ENCODE results near the gene IL22. TPM values are rescaled to one million over a fixed set of nuclear protein-coding genes. Genes with fewer than 3 reads are reported as not detected.
A peak's percentile ranks its signal among the peaks of the same experiment; 100 is the strongest.

Gene IL22
- total and polyA plus RNA-seq, 2 donors (not counting 1 experiment from before 2014, with no cell fraction given), result not detected

GRCh38 chr12:68225576-68226476 lies 27.6 kb downstream of the IL22 start, which contains the start of gene IL26:
TSS of gene IL26 (minus strand) at chr12:68225810. CDS start at chr12:68225756, 54 bp downstream.
- no peak for DNase-seq (ENCODE audit: low read depth in 2 of 2)
- H3K36me3 ChIP-seq (ENCODE audit: control insufficient read depth, insufficient read depth, low read length), result no peaks in the 10 kb centered on the region
- no peaks in the 10 kb centered on the region for H3K79me2 ChIP-seq (ENCODE audit: control insufficient read depth, insufficient read depth, low read length)
- H4K20me1 ChIP-seq (ENCODE audit: control insufficient read depth, extremely low read depth, insufficient read depth, low read length), result no peaks in the 10 kb centered on the region
- no peak within 1 kb of the TSS for H2AFZ ChIP-seq (ENCODE audit: low read length)
- H3K9ac ChIP-seq (ENCODE audit: insufficient read depth, low read length), result no peak within 1 kb of the TSS
- H3K27me3 ChIP-seq (ENCODE audit: control insufficient read depth, insufficient read depth, low read length), result no peaks in the 10 kb centered on the region
- no peak for TF ChIP-seq EZH2 (IDR thresholded peaks at IDR 0.05; ENCODE audit: low read length, missing control alignments)
- TF ChIP-seq, protein P1, sequence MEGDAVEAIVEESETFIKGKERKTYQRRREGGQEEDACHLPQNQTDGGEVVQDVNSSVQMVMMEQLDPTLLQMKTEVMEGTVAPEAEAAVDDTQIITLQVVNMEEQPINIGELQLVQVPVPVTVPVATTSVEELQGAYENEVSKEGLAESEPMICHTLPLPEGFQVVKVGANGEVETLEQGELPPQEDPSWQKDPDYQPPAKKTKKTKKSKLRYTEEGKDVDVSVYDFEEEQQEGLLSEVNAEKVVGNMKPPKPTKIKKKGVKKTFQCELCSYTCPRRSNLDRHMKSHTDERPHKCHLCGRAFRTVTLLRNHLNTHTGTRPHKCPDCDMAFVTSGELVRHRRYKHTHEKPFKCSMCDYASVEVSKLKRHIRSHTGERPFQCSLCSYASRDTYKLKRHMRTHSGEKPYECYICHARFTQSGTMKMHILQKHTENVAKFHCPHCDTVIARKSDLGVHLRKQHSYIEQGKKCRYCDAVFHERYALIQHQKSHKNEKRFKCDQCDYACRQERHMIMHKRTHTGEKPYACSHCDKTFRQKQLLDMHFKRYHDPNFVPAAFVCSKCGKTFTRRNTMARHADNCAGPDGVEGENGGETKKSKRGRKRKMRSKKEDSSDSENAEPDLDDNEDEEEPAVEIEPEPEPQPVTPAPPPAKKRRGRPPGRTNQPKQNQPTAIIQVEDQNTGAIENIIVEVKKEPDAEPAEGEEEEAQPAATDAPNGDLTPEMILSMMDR (conservative IDR thresholded peaks at IDR 0.05 in 1 of 2, IDR thresholded peaks at IDR 0.05 in 1 of 2; ENCODE audit: low read depth in 1 of 2, low read length in 2 of 2), result no peak
- no peak within 1 kb of the TSS for H3K4me2 ChIP-seq (ENCODE audit: extremely low read depth, insufficient read depth, low read length)
- no peaks in the 10 kb centered on the region for H3K9me3 ChIP-seq (ENCODE audit: control insufficient read depth, insufficient read depth, low read depth, low read length)
- peaks cover 2% of the 10 kb centered on the region for H3K4me1 ChIP-seq (ENCODE audit: control insufficient read depth, extremely low read depth, insufficient read depth, low read length)
- no peak within 1 kb of the TSS for H3K4me3 ChIP-seq (replicated peaks in 1 of 4; ENCODE audit: control extremely low read depth in 1 of 4, insufficient read depth in 1 of 4, low read depth in 3 of 4, low read length in 4 of 4)
- no peak within 1 kb of the TSS for H3K27ac ChIP-seq (ENCODE audit: insufficient read depth, low read length)

DNA sequence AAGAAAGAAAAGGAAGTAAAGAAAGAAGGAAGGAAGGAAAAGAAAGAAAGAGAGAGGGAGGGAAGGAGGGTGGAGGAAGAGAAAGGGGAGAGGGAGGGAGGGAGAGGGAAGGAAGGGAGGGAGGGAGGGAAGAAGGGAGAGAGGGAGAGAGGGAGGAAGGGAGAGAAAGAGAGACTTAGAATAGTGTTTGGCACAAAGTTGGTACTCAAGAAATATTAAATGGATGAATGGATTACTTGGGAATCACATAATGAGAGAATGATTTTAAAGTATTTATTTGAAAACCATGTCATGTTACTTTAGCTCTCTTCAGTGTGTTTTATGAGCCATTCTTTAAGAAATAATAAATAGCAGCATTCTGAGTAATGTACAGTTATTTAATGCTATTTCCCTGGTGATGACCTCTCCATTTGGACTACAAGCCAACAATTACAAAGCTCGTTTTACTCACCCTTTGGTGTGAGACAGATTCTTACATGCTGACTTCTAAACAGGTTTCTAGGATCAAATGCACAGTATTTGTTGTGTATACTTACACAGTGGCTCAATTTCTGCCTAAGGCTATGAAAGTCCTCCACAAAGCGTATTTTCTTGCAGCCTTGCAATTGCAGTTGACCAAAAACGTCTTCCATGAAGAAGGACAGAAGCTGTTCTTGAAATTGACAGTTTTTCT lies 28.7 kb downstream of the IL22 start:
- DNase-seq (ENCODE audit: low read depth in 2 of 2), result peak; percentile 57 to 80
- no peak overlapping the region for H3K27ac ChIP-seq (ENCODE audit: insufficient read depth, low read length)

More for the DNA sequence above, 28.7 kb downstream of the IL22 start:
- Histone ChIP-seq H3K79me2 (ENCODE audit: control insufficient read depth, insufficient read depth, low read length) (no peaks in the 10 kb centered on the region), H4K20me1 (ENCODE audit: control insufficient read depth, extremely low read depth, insufficient read depth, low read length) (no peaks in the 10 kb centered on the region), H3K4me3 (replicated peaks in 1 of 4; ENCODE audit: control extremely low read depth in 1 of 4, insufficient read depth in 1 of 4, low read depth in 3 of 4, low read length in 4 of 4) (no peak overlapping the region), H3K4me2 (ENCODE audit: extremely low read depth, insufficient read depth, low read length) (no peak overlapping the region), H3K27me3 (ENCODE audit: control insufficient read depth, insufficient read depth, low read length) (no peaks in the 10 kb centered on the region), H3K36me3 (ENCODE audit: control insufficient read depth, insufficient read depth, low read length) (no peaks in the 10 kb centered on the region), H3K4me1 (ENCODE audit: control insufficient read depth, extremely low read depth, insufficient read depth, low read length) (peaks cover 2% of the 10 kb centered on the region), H2AFZ (ENCODE audit: low read length) (no peak overlapping the region), H3K9ac (ENCODE audit: insufficient read depth, low read length) (no peak overlapping the region), H3K9me3 (ENCODE audit: control insufficient read depth, insufficient read depth, low read depth, low read length) (no peaks in the 10 kb centered on the region)
- no peak for TF ChIP-seq EZH2 (IDR thresholded peaks at IDR 0.05; ENCODE audit: low read length, missing control alignments)
- TF ChIP-seq, protein P1 (conservative IDR thresholded peaks at IDR 0.05 in 1 of 2, IDR thresholded peaks at IDR 0.05 in 1 of 2; ENCODE audit: low read depth in 1 of 2, low read length in 2 of 2), result no peak
